B cell (primary cell): Measurements from ENCODE around the gene GRK5. TPM values are rescaled to one million over a fixed set of nuclear protein-coding genes. Genes with fewer than 3 reads are reported as not detected.

Experiments
- ATAC-seq: fragments of 200-7000 bp; cut with Tn5 transposase; one replicate; pipeline ENCODE4 v1.10.0; 2021; ENCODE audit warnings: low read depth, mild to moderate bottlenecking, moderate number of reproducible peaks, moderate library complexity
- CTCF ChIA-PET: fragments of 350-600 bp; sonication (Branson Sonifier 250); formaldehyde crosslinking; loops from one replicate; lab custom pipeline; 2021; ENCODE audit warnings: antibody characterized with exemption, inconsistent platforms; lab: Charles Lee
- POLR2A ChIA-PET: fragments of 350-600 bp; sonication (Branson Sonifier 250); formaldehyde crosslinking; loops from one replicate; lab custom pipeline; 2021; ENCODE audit warnings: antibody characterized with exemption; lab: Charles Lee
- DNase-seq: peaks from one replicate; pipeline ENCODE4 v3.0.0; 2013
- H2AFZ ChIP-seq: 2 replicates; pipeline ENCODE4 v1.6.1; 2012; ENCODE audit warnings: mild to moderate bottlenecking, low read depth, low read length; ENCODE audit not compliant: insufficient read depth, poor library complexity, severe bottlenecking
- H3K27ac ChIP-seq, 2 donors: 1 replicate in 1 of 2; 2 replicates in 1 of 2; pipeline ENCODE4 v1.5.1; 2012 to 2013; ENCODE audit warnings: low read length in 2 of 2, mild to moderate bottlenecking in 2 of 2, moderate library complexity in 1 of 2
- H3K27me3 ChIP-seq, 4 experiments: fragments of 200-600 bp in 1 of 4; sonication (generic) in 1 of 4; replicated peaks in 1 of 4; 1 replicate in 2 of 4; 2 replicates in 2 of 4; pipeline versions ENCODE4 v1.6.1 to v1.7.0; 2013 to 2016; ENCODE audit warnings: low read length in 3 of 4, mild to moderate bottlenecking in 2 of 4, mixed read lengths in 1 of 4, moderate library complexity in 1 of 4; ENCODE audit not compliant: insufficient read depth in 4 of 4, control insufficient read depth in 3 of 4; ENCODE audit errors: control extremely low read depth in 1 of 4
- H3K36me3 ChIP-seq, 2 experiments: replicated peaks in 1 of 2; 1 replicate in 1 of 2; 2 replicates in 1 of 2; pipeline versions ENCODE4 v1.6.1 to v1.7.1; 2013; ENCODE audit warnings: low read length in 1 of 2; ENCODE audit not compliant: insufficient read depth in 2 of 2, control insufficient read depth in 1 of 2; ENCODE audit errors: control extremely low read depth in 1 of 2, extremely low read depth in 1 of 2
- H3K4me1 ChIP-seq, 2 donors: fragments of 200-600 bp in 1 of 2; sonication (generic) in 1 of 2; 1 replicate in 1 of 2; 2 replicates in 1 of 2; pipeline versions ENCODE4 v1.5.1 to v1.6.1; 2013 to 2017; ENCODE audit warnings: low read length in 2 of 2; ENCODE audit not compliant: control insufficient read depth in 2 of 2, insufficient read depth in 2 of 2
- H3K4me2 ChIP-seq: replicated peaks from 2 replicates; pipeline ENCODE3; 2012; ENCODE audit warnings: mild to moderate bottlenecking, low read depth, low read length; ENCODE audit not compliant: poor library complexity, severe bottlenecking
- H3K4me3 ChIP-seq, 5 experiments: fragments of 200-600 bp in 1 of 5; sonication (generic) in 1 of 5; 1 replicate in 3 of 5; 2 replicates in 2 of 5; pipeline versions ENCODE4 v1.5.1 to v1.7.0; 2011 to 2016; ENCODE audit warnings: low read length in 4 of 5, mild to moderate bottlenecking in 4 of 5, low read depth in 2 of 5, control low read depth in 1 of 5, moderate library complexity in 1 of 5; ENCODE audit not compliant: insufficient read depth in 1 of 5; ENCODE audit errors: control extremely low read depth in 1 of 5, extremely low read depth in 1 of 5
- H3K79me2 ChIP-seq: fragments of 200-600 bp; sonication (generic); one replicate; pipeline ENCODE4 v1.6.0; 2016; ENCODE audit warnings: low read length; ENCODE audit not compliant: control insufficient read depth, insufficient read depth
- H3K9ac ChIP-seq: fragments of 200-600 bp; sonication (generic); 2 replicates; pipeline ENCODE4 v1.6.1; 2017; ENCODE audit warnings: mild to moderate bottlenecking, low read length, moderate library complexity
- H3K9me3 ChIP-seq, 3 donors: one replicate each; pipeline versions ENCODE4 v1.6.1 to v1.7.1; 2013; ENCODE audit warnings: low read length in 2 of 3; ENCODE audit not compliant: control insufficient read depth in 2 of 3, insufficient read depth in 1 of 3; ENCODE audit errors: control extremely low read depth in 1 of 3
- H4K20me1 ChIP-seq: 2 replicates; pipeline ENCODE4 v1.6.0; 2012; ENCODE audit warnings: mild to moderate bottlenecking, low read length; ENCODE audit not compliant: insufficient read depth, control insufficient read depth, poor library complexity, severe bottlenecking
- H3K27ac Mint-ChIP-seq: one replicate; pipeline ENCODE4 v1.8.0; 2021; ENCODE audit warnings: mixed read lengths
- H3K27me3 Mint-ChIP-seq: one replicate; pipeline ENCODE4 v1.8.0; 2021; ENCODE audit warnings: mixed read lengths
- H3K4me1 Mint-ChIP-seq: one replicate; pipeline ENCODE4 v1.8.0; 2021; ENCODE audit warnings: mixed read lengths
- H3K4me3 Mint-ChIP-seq: one replicate; pipeline ENCODE4 v1.8.0; 2021; ENCODE audit warnings: mixed read lengths
- H3K9me3 Mint-ChIP-seq: one replicate; pipeline ENCODE4 v1.8.0; 2022; ENCODE audit warnings: mixed read lengths; ENCODE audit not compliant: insufficient read depth
- EZH2 ChIP-seq: IDR thresholded peaks from 2 replicates; pipeline ENCODE4 v1.6.1; 2012; ENCODE audit warnings: borderline replicate concordance, low read depth, mild to moderate bottlenecking, moderate library complexity, low read length; ENCODE audit not compliant: insufficient read depth, poor library complexity, severe bottlenecking
- WGBS: methylation state at CpG from one replicate; pipeline ENCODE4 v1.1.5; 2013; ENCODE audit warnings: missing lambda C conversion rate; ENCODE audit not compliant: insufficient coverage; 5-methylcytosine and 5-hydroxymethylcytosine counted together
- intact Hi-C: fragments of 100-400 bp; cut with micrococcal nuclease; formaldehyde crosslinking; loops from one replicate; pipeline ENCODE4 v1.10.0; 2022
- polyA plus RNA-seq: library from polyadenylated mRNA; depleted of rRNA; stranded (reverse); fragments of >200 nt; gene quantifications from 2 replicates; pipeline ENCODE4 v1.2.3, GENCODE V29; 2012
- total RNA-seq, 2 donors: library from RNA; stranded (reverse); fragments of 120-200 nt in 1 of 2; gene quantifications; 1 replicate in 1 of 2; 2 replicates in 1 of 2; pipeline versions ENCODE4 v1.2.3 to v1.2.4, GENCODE V29; 2013 to 2022
- TF ChIP-seq, protein P1 (sequence below): fragments of 200-600 bp; IDR thresholded peaks from one replicate; pipeline ENCODE4 v1.8.0; 2022; ENCODE audit warnings: antibody characterized with exemption, mild to moderate bottlenecking

Gene GRK5
- total and polyA plus RNA-seq, 2 donors (not counting 1 experiment from before 2014, with no cell fraction given): 21.9 to 54.8 TPM

DNA sequence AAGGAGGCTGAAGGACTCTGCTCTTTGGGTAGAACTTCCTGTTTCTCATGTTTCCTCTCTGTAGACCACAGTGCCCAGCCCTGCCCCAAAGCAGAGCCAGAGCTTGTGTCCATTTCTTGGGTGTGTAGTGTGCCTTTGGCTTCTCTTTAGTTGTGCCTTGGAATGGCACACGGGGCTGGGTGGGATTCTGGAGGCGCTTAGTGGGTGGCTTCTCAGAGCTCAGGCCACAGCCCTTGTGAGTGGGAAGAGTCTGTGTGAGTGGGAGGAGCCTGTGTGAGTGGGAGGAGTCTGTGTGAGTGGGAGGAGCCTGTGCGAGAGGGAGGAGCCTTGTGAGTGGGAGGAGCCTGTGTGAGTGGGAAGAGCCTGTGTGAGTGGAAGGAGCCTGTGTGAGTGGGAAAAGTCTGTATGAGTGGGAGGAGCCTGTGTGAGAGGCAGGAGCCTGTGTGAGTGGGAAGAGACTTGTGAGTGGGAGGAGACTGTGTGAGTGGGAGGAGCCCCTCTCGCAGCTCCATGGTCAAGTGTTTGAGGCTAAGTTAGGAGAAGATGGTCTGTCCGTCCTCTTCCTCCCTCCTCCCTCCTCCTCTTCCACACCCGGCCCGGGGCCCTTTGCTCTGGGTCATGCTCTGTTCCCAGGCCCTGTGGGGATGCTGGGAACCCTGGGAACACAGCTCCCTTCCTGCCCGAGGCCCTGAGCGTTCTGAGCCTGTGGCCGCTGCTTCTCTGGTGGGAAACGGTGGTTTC lies 153.0 kb downstream of the GRK5 start:
- Mint-ChIP-seq H3K27ac (peak overlapping the region; percentile 70), H3K27me3 (no peaks in the 10 kb centered on the region), H3K9me3 (peaks cover 9% of the 10 kb centered on the region), H3K4me1 (peaks cover 45% of the 10 kb centered on the region), H3K4me3 (no peak overlapping the region)
- peaks cover 0 to 17% of the 10 kb centered on the region in 2 experiments for H3K36me3 ChIP-seq
- no peak overlapping the region for H3K4me2 ChIP-seq
- H3K9ac ChIP-seq: no peak overlapping the region
- H3K9me3 ChIP-seq: peaks cover 0 to 19% (median 11%) of the 10 kb centered on the region in 3 donors
- no peak overlapping the region for H2AFZ ChIP-seq
- H4K20me1 ChIP-seq: peaks cover 32% of the 10 kb centered on the region
- no peak overlapping the region for H3K4me3 ChIP-seq
- no peaks in the 10 kb centered on the region for H3K27me3 ChIP-seq
- WGBS: 93% methylated on average over 7 of the region's 11 CpGs
- intact Hi-C loops: no loop called here
- DNase-seq (peak; percentile 39), ATAC-seq (peak; percentile 36)
- no peak overlapping the region for H3K27ac ChIP-seq
- ChIA-PET CTCF (interaction anchor here (1.1 kb wide), 1 partner anchor 161 kb away, joined by 5 read pairs; no protein-coding TSS in a partner anchor), POLR2A (interaction anchor here (1.6 kb wide), 1 partner anchor 9 kb away, joined by 3 read pairs; no protein-coding TSS in a partner anchor)
- TF ChIP-seq EZH2: no peak
- TF ChIP-seq, protein P1, sequence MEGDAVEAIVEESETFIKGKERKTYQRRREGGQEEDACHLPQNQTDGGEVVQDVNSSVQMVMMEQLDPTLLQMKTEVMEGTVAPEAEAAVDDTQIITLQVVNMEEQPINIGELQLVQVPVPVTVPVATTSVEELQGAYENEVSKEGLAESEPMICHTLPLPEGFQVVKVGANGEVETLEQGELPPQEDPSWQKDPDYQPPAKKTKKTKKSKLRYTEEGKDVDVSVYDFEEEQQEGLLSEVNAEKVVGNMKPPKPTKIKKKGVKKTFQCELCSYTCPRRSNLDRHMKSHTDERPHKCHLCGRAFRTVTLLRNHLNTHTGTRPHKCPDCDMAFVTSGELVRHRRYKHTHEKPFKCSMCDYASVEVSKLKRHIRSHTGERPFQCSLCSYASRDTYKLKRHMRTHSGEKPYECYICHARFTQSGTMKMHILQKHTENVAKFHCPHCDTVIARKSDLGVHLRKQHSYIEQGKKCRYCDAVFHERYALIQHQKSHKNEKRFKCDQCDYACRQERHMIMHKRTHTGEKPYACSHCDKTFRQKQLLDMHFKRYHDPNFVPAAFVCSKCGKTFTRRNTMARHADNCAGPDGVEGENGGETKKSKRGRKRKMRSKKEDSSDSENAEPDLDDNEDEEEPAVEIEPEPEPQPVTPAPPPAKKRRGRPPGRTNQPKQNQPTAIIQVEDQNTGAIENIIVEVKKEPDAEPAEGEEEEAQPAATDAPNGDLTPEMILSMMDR: no peak
- H3K4me1 ChIP-seq: peaks cover 11 to 29% of the 10 kb centered on the region in 2 donors
- H3K79me2 ChIP-seq: peaks cover 54% of the 10 kb centered on the region

DNA sequence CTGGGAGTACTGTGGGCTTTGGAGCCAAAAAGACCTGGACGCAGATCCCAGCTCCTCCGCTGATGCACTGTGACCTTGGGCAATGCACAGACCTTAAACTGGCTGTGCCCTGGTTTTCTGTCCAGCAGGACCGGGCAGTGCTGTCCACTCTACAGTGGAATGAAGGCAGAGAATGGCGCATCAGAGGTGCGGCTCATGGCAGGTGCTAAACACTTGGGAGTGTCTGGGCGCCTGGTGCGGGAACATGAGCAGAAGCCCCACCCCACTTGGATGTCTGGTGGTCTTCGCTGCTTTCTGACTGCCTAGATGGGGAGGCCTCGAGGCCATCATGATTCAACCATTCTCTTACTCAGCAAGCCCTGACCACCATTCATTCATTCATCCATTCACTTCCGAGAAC lies 153.7 kb downstream of the GRK5 start:
- peaks cover 43% of the 10 kb centered on the region for H3K4me1 Mint-ChIP-seq
- H3K27me3 Mint-ChIP-seq: no peaks in the 10 kb centered on the region
- Histone ChIP-seq H3K4me1 (peaks cover 11 to 29% of the 10 kb centered on the region in 2 donors), H4K20me1 (peaks cover 32% of the 10 kb centered on the region), H3K27me3 (no peaks in the 10 kb centered on the region), H2AFZ (no peak overlapping the region), H3K4me2 (no peak overlapping the region), H3K4me3 (no peak overlapping the region), H3K9me3 (peaks cover 0 to 19% (median 7%) of the 10 kb centered on the region in 3 donors), H3K36me3 (peaks cover 0 to 22% of the 10 kb centered on the region in 2 experiments), H3K27ac (no peak overlapping the region), H3K9ac (no peak overlapping the region), H3K79me2 (peaks cover 54% of the 10 kb centered on the region)
- over 99% methylated on average over 10 of the region's 10 CpGs for WGBS
- H3K9me3 Mint-ChIP-seq: peaks cover 4% of the 10 kb centered on the region
- ChIA-PET POLR2A (no interaction called here), CTCF (no interaction called here)
- no peak overlapping the region for H3K4me3 Mint-ChIP-seq
- intact Hi-C loops: no loop called here
- no peak for DNase-seq
- no peak for ATAC-seq
- no peak for TF ChIP-seq EZH2
- TF ChIP-seq, protein P1: no peak
- peak overlapping the region; percentile 29 for H3K27ac Mint-ChIP-seq
